Stimulated activated naive B cell treated with anti-CD40 and anti-IgM and Interleukin-4, amounts not matched to agents 10 μg/mL and 1 μg/mL and 100 μg/mL, for 72 hours (primary cell): Measurements from ENCODE around the gene WNK3.

Source experiments
- ATAC-seq, 2 donors: fragments of 150-1000 bp; cut with Tn5 transposase; replicated peaks; 2 replicates each; pipeline ENCODE4 v1.10.0; 2021; ENCODE audit warnings: moderate library complexity in 1 of 2
- DNase-seq: peaks from one replicate; pipeline ENCODE4 v3.0.0; 2021
- H3K27ac Mint-ChIP-seq: one replicate; pipeline ENCODE4 v1.8.0; 2022; ENCODE audit warnings: mild to moderate bottlenecking, mixed read lengths
- H3K27me3 Mint-ChIP-seq, 2 donors: one replicate each; pipeline ENCODE4 v1.8.0; 2022; ENCODE audit warnings: mixed read lengths in 2 of 2
- H3K36me3 Mint-ChIP-seq, 2 donors: one replicate each; pipeline ENCODE4 v1.8.0; 2022; ENCODE audit warnings: mixed read lengths in 2 of 2, mild to moderate bottlenecking in 1 of 2
- H3K4me1 Mint-ChIP-seq, 2 donors: one replicate each; pipeline ENCODE4 v1.8.0; 2022; ENCODE audit warnings: mixed read lengths in 2 of 2, mild to moderate bottlenecking in 1 of 2
- H3K4me3 Mint-ChIP-seq, 2 donors: one replicate each; pipeline ENCODE4 v1.8.0; 2022; ENCODE audit warnings: mild to moderate bottlenecking in 2 of 2, mixed read lengths in 2 of 2, moderate library complexity in 1 of 2
- H3K9me3 Mint-ChIP-seq, 2 donors: one replicate each; pipeline ENCODE4 v1.8.0; 2022; ENCODE audit warnings: mixed read lengths in 2 of 2, mild to moderate bottlenecking in 1 of 2

The WNK3 gene

GRCh38 chrX:54198262-54198661, 159.6 kb downstream of the WNK3 start:
- H3K9me3 Mint-ChIP-seq: no peaks in the 10 kb centered on the region
- DNase-seq (no peak), ATAC-seq (no peak)
- H3K27me3 Mint-ChIP-seq: peaks cover 5 to 10% of the 10 kb centered on the region in 2 donors
- H3K4me1 Mint-ChIP-seq: no peaks in the 10 kb centered on the region
- H3K36me3 Mint-ChIP-seq: no peaks in the 10 kb centered on the region
- no peak overlapping the region for H3K27ac Mint-ChIP-seq
- H3K4me3 Mint-ChIP-seq: no peak overlapping the region

GRCh38 chrX:54194982-54195588, 162.8 kb downstream of the WNK3 start:
- Mint-ChIP-seq H3K4me1 (no peaks in the 10 kb centered on the region), H3K4me3 (no peak overlapping the region), H3K27me3 (peaks cover 5 to 9% of the 10 kb centered on the region in 2 donors), H3K27ac (no peak overlapping the region), H3K9me3 (no peaks in the 10 kb centered on the region), H3K36me3 (peaks cover 2 to 3% of the 10 kb centered on the region in 2 donors)
- ATAC-seq (no peak), DNase-seq (no peak)

- Mint-ChIP-seq H3K4me3 (no peak overlapping the region), H3K4me1 (no peaks in the 10 kb centered on the region), H3K9me3 (no peaks in the 10 kb centered on the region), H3K36me3 (peaks cover 2 to 3% of the 10 kb centered on the region in 2 donors), H3K27ac (no peak overlapping the region), H3K27me3 (no peaks in the 10 kb centered on the region)
- DNase-seq (no peak), ATAC-seq (no peak)
Measured at GRCh38 chrX:54193085-54193821, 164.6 kb downstream of the WNK3 start.

- H3K36me3 Mint-ChIP-seq: peaks cover 15 to 22% of the 10 kb centered on the region in 2 donors
- no peak overlapping the region for H3K4me3 Mint-ChIP-seq
- no peaks in the 10 kb centered on the region for H3K27me3 Mint-ChIP-seq
- ATAC-seq: no peak
- peaks cover 14 to 34% of the 10 kb centered on the region in 2 donors for H3K4me1 Mint-ChIP-seq
- no peak overlapping the region for H3K27ac Mint-ChIP-seq
- peaks cover 0 to 3% of the 10 kb centered on the region in 2 donors for H3K9me3 Mint-ChIP-seq
- no peak for DNase-seq
Measured at GRCh38 chrX:54184474-54184873, 173.4 kb downstream of the WNK3 start.

- ATAC-seq (peak; percentile 77 to 80), DNase-seq (peak; percentile 52)
- Mint-ChIP-seq H3K27ac (peak within 1 kb of the TSS; percentile 92), H3K9me3 (peaks cover 0 to 3% of the 10 kb centered on the region in 2 donors), H3K4me1 (peaks cover 16 to 40% of the 10 kb centered on the region in 2 donors), H3K36me3 (peaks cover 15 to 22% of the 10 kb centered on the region in 2 donors), H3K27me3 (no peaks in the 10 kb centered on the region), H3K4me3 (peak within 1 kb of the TSS; percentile 84 to 91)
Measured at GRCh38 chrX:54182864-54183613, 174.8 kb downstream of the WNK3 start, which contains the start of gene FAM120C. TSS of gene FAM120C (minus strand) at chrX:54183254. CDS start at chrX:54183198, 56 bp downstream.

- Mint-ChIP-seq H3K27me3 (no peaks in the 10 kb centered on the region), H3K4me1 (peaks cover 22 to 47% of the 10 kb centered on the region in 2 donors), H3K4me3 (peak overlapping the region; percentile 84 to 91), H3K27ac (peak overlapping the region; percentile 92), H3K9me3 (peaks cover 0 to 3% of the 10 kb centered on the region in 2 donors), H3K36me3 (peaks cover 21 to 28% of the 10 kb centered on the region in 2 donors)
- ATAC-seq (peak; percentile 79 to 83), DNase-seq (peak; percentile 46)
Measured at GRCh38 chrX:54182194-54182863, 175.5 kb downstream of the WNK3 start.

GRCh38 chrX:54181202-54181953, 176.5 kb downstream of the WNK3 start:
- Mint-ChIP-seq H3K4me3 (peak overlapping the region; percentile 84 to 91), H3K4me1 (peaks cover 29 to 56% of the 10 kb centered on the region in 2 donors), H3K9me3 (peaks cover 0 to 3% of the 10 kb centered on the region in 2 donors), H3K27me3 (no peaks in the 10 kb centered on the region), H3K36me3 (peaks cover 27 to 34% of the 10 kb centered on the region in 2 donors), H3K27ac (no peak overlapping the region)
- ATAC-seq (no peak), DNase-seq (no peak)

GRCh38 chrX:54180403-54180802, 177.4 kb downstream of the WNK3 start:
- ATAC-seq (no peak), DNase-seq (no peak)
- Mint-ChIP-seq H3K4me1 (peaks cover 29 to 56% of the 10 kb centered on the region in 2 donors), H3K4me3 (peak overlapping the region; percentile 5 to 70), H3K9me3 (peaks cover 0 to 3% of the 10 kb centered on the region in 2 donors), H3K36me3 (peaks cover 27 to 34% of the 10 kb centered on the region in 2 donors), H3K27ac (no peak overlapping the region), H3K27me3 (no peaks in the 10 kb centered on the region)

- no peaks in the 10 kb centered on the region for H3K27me3 Mint-ChIP-seq
- no peak overlapping the region for H3K27ac Mint-ChIP-seq
- peak overlapping the region in 1 of 2 donors; percentile 47 for H3K4me3 Mint-ChIP-seq
- DNase-seq (no peak), ATAC-seq (no peak)
- H3K36me3 Mint-ChIP-seq: peaks cover 31 to 39% of the 10 kb centered on the region in 2 donors
- peaks cover 30 to 57% of the 10 kb centered on the region in 2 donors for H3K4me1 Mint-ChIP-seq
- H3K9me3 Mint-ChIP-seq: no peaks in the 10 kb centered on the region
Measured at GRCh38 chrX:54178100-54178940, 179.5 kb downstream of the WNK3 start.

GRCh38 chrX:54177306-54177705, 180.5 kb downstream of the WNK3 start:
- no peak for ATAC-seq
- H3K4me1 Mint-ChIP-seq: peaks cover 30 to 57% of the 10 kb centered on the region in 2 donors
- H3K36me3 Mint-ChIP-seq: peaks cover 31 to 39% of the 10 kb centered on the region in 2 donors
- no peaks in the 10 kb centered on the region for H3K9me3 Mint-ChIP-seq
- no peaks in the 10 kb centered on the region for H3K27me3 Mint-ChIP-seq
- no peak for DNase-seq
- H3K27ac Mint-ChIP-seq: no peak overlapping the region
- no peak overlapping the region for H3K4me3 Mint-ChIP-seq

GRCh38 chrX:54173791-54174190, 184.1 kb downstream of the WNK3 start:
- ATAC-seq (no peak), DNase-seq (no peak)
- H3K9me3 Mint-ChIP-seq: no peaks in the 10 kb centered on the region
- H3K27ac Mint-ChIP-seq: no peak overlapping the region
- peaks cover 16 to 24% of the 10 kb centered on the region in 2 donors for H3K4me1 Mint-ChIP-seq
- no peak overlapping the region for H3K4me3 Mint-ChIP-seq
- H3K27me3 Mint-ChIP-seq: no peaks in the 10 kb centered on the region
- H3K36me3 Mint-ChIP-seq: peaks cover 16 to 26% of the 10 kb centered on the region in 2 donors

- H3K27ac Mint-ChIP-seq: no peak overlapping the region
- H3K36me3 Mint-ChIP-seq: peaks cover 12 to 21% of the 10 kb centered on the region in 2 donors
- H3K27me3 Mint-ChIP-seq: no peaks in the 10 kb centered on the region
- ATAC-seq (no peak), DNase-seq (no peak)
- peaks cover 12 to 17% of the 10 kb centered on the region in 2 donors for H3K4me1 Mint-ChIP-seq
- H3K9me3 Mint-ChIP-seq: no peaks in the 10 kb centered on the region
- no peak overlapping the region for H3K4me3 Mint-ChIP-seq
Measured at GRCh38 chrX:54172455-54172854, 185.4 kb downstream of the WNK3 start.
